GM19372 (cell line): ENCODE results near the gene CTBP1.

ENCODE experiments used
- ATAC-seq: cut with Tn5 transposase; IDR thresholded peaks from one replicate; pipeline ENCODE4 v1.9.1; 2021; ENCODE audit warnings: mild to moderate bottlenecking, low read depth, moderate library complexity; ENCODE audit not compliant: unreplicated experiment

Gene CTBP1

DNA sequence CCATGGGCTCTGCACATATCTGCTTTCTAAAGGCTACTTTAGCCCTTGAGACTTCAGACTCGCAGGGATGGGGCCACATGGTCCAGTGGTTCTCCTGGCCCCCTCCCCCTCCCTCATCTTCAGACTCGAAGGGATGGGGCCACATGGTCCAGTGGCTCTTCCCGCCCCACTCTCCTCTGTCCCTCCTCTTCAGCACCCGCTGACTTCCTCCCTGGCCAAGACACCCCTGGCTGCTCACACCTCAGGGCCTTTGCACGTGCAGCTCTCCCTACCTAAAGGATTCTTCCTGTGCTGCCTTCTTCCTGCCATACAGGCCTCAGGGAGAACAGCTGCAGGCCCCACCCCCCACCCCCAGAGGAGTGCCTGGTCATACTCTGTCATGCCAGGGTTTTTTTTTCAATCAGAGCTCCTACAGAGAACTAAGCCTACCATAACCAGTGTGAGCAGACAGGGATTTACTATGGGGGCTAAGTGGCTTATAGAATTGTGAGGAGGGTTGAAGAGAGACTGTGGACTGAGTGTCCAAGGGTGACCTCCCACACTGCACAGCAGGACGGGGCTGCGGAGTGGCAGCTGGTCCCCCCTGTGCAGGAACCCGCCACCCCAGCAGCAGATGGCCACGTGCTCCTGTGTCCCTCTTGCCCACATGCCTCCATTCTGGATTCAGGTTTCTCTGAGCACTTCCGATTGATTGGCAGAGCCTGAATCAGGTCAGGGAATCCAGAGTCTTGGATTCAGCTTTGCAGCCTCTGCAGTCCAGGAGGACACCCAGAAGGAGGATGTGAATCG, 70.4 kb downstream of the CTBP1 start:
- ATAC-seq, result no peak

DNA sequence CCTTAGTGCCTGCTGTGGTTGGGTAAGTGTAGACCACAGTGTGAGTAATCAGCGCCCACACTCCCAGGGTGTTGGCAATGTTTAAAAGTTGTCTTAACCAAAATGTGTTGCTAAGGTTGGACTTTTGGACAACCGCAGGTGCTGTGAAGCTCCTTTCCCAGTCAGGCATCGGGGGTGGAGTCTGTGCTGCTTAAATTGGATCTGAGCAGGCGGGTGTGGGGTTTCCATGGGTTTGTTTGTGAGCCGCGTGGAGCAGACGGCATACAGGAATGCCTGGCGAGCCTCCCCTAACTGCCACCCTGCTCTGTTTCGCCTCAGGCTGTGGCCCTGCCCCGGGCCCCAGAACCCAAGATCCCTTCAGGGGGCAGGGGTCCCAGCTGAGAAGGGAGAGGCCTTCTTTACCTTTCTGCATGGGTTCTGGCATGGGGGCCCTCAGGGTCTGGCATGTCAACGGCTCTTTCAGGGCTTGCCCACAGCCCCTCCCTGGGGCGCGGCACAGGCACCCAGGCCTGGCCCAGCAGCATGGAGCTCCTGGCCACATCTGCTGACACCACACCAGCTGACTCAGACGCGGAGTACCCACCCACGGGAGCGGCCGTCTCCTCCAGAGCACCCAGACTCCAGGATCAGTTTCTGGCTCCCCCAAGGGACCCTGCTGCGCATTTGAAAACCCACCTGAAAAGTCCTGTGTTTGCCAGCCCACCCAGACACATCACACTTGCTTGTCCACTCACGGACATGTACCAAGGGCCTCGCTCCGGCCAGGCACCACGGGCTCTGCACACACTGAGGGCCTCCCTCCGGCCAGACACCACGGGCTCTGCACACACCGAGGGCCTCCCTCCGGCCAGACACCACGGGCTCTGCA, 71.4 kb downstream of the CTBP1 start:
- no peak for ATAC-seq

DNA sequence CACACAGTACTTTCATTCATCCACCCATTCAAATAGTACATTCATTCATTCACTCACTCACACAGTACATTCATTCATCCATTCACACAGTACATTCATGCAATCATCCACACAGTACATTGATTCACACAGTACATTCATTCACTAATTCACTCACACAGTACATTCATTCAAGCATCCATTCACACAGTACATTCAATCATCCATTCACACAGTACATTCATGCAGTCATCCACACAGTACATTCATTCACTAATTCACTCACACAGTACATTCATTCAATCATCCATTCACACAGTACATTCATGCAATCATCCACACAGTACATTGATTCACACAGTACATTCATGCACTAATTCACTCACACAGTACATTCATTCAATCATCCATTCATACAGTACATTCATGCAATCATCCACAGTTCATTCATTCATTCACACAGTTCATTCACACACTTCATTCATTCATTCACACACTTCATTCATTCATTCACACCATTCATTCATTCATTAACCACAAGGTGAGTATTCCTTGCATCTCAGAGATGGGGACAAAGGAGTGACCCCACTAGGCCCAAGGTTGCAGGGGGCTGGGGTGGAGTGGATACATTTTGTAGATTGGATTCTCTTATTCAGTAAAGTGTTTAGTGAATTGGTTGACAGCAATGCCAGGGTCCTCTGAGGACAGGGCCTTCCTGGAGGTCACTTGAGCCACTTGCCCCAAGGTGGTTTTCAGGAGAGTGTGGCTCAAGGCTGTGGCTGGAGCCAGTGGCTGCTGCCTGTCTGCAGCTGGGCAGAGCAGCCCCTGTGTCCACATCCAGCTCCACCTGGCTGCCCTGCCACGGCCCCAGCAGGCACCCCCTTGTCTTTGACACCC, 72.3 kb downstream of the CTBP1 start:
- ATAC-seq, result no peak

DNA sequence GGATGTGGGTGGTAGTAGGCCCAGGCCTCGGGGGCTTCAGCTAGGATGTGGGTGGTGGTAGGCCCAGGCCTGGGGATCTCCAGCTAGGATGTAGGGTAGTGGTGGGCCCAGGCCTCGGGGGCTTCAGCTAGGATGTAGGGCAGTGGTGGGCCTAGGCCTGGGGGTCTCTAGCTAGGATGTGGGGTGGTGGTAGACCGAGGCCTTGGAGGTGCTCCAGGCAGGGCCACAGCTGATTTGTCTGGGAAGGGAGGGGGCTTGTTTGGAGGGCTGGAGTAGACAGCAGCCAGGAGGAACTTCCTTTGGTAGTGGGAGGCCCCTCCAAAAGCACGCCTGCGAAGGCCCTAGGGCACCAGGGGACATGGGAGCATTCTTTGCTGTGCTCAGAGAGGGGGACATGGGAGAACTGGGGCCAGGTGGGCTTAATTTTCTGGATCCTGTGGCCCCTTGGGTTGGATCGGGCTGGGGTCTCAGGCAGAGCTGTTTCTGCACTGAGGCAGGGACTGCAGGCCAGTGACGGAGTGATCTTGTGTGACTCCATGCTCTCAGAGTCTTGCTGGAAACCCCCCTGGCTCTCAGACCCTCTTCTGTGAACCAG, 73.2 kb downstream of the CTBP1 start:
- ATAC-seq, result no peak

DNA sequence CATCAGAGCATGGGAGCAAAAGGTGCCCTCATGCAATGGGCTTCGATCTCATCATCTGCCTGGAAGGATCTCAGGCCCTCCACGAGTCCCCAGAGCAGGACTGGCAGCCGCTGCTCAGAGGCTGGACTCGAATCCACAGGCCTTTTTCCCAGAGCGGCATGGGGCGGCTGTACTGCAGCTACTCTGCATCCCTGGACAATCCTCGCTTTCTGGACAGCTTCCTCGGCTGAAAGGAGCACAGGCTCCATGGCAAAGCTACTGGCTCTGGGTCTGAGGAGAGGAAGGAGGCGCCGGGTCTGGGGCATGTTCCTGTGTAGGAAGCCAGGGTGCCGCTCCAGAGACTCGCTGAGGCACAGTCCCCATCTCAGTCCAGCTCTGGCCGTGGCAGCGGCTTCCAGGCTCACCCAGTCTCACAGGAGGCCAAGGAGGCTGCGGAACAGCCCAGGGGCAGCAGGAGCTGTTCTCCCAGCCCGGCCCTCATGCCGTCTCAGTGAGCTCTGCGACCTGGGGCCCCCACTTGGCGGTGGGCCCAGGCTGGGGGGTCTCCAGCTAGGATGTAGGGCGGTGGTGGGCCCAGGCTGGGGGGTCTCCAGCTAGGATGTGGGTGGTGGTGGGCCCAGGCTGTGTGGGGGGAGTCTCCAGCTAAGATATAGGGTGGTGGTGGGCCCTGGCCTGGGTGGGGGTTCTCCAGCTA, 73.8 kb downstream of the CTBP1 start:
- no peak for ATAC-seq

DNA sequence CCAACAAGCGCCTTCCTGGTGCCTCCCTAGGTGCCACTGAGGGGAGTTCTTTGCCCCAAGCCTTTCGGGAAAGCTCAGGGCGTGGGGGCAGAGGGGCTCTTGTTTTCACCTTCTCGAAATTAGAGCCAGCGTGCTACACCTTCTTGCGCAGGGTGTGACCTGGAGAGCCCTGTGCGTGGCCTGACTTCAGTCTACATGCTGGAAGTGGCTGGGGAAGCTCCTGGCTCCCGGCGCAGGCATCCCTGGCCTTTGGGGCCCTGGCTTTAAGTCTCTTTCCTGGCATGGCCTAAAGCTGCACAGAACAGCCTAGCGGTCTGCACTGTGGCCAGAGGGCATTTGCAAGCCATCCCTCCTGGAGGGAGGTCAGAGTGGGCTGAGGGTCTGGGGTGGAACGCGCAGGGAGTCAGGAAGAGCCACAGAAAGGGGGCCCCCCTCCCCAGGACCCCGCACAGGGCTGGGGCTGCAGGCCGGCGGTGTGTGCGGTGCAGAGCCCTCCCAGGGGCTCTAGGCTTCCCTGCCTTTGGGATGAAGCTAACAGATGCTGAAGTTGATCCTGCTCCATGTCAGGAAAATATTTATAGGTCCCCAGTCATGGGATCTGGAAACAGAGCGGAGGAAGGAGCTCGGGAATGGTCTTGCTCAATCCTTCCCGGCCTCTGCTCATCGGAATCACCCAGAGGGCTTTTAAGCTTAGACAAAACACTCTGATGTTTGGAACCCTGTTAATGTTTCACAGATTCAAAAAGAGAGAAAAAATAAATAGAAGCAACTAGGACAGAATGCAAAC, 75.8 kb downstream of the CTBP1 start:
- no peak for ATAC-seq

DNA sequence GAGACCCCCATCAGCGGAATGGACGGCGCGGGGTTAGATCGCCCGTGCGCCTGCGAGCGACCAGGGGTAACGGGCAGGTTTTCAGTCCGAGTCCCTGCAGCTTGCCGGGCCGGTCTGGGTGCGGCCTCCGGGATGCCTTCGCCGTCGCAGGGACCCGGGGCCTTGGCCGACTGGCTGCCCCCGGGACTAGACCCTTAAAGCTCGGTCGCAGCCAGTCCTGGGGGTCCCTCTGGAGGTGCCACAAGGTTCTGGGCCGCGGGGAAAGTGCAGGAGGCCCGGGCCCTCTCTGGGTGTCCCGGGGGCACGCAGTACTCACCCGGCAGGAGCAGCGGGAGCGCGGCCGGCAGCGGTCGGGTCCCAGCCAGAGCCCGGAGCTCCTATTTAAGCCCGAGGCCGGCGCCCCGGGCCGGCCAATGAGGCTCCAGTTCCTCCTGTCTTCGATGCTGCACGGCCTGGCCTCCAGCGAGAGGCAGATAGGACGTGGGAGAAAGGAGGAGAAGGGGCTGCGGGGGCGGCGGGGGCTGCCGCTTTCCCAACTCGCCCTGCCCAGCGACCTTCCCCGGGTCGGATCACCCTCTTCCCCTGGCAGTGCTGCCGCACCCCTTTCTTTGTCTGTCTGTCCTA, 76.6 kb downstream of the CTBP1 start, which contains the start of gene SPON2:
Gene SPON2 (minus strand): TSS at position 356 of the 624 bp plus-strand sequence.
- no peak for ATAC-seq

DNA sequence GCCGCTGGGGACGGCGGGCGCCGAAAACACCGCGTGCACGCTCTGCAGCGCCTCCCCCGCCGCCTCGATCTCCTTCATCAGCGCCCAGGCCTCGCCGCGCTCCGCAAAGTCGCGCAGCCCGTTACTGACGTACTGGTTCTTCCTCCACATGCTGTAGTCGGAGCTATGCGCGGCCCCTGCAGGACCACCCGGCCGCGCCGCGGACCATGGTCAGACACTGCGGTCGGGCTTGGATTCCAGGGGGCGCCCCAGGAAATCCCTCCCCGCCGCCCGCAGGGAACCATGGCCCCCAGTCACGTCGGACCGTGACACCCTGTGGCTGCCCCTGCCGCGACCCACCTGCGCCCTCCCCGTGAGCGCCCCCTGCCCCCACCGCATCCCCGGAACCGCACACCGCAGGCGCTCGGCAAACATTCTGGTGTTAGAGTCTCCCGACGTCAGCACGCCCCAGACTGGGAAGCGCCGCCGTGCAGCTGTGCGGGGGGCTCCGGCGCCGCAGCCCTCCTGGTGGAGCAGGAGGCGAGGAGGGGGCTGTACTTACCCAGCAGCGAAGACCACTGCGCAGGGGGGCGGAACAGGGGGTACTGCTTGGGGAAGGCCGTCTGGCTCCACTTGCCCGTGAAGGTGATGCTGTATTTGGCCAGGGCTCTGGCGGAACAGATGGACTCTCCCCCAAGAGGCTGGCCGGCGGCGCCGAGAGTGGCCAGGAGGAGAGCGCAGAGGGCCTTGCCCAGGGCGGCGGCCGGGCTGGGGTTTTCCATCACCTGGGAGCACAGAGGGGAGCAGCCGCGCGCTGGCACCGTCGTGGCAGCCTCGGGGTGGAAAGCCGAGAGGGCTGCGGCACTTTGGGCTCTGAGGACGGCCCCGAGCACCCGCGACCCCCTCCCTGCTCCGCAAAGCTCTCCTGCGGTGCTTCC, 77.4 kb downstream of the CTBP1 start:
- ATAC-seq, result no peak

DNA sequence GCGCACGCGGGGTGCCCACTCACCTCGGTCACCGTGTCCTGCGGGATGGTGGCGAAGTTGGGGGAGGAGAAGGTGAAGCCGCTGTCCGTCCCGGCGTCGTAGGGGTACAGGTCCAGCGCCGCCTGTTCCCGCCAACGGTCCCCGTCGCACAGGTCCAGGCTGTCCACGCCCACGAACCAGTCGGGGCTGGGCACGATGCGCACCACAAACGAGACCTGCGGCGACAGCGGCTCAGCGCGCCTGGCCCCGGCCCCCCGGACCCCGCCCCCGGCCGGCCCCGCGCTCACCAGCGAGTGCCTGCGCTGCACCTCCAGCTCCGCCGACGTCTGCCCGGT, 78.0 kb downstream of the CTBP1 start:
- no peak for ATAC-seq

DNA sequence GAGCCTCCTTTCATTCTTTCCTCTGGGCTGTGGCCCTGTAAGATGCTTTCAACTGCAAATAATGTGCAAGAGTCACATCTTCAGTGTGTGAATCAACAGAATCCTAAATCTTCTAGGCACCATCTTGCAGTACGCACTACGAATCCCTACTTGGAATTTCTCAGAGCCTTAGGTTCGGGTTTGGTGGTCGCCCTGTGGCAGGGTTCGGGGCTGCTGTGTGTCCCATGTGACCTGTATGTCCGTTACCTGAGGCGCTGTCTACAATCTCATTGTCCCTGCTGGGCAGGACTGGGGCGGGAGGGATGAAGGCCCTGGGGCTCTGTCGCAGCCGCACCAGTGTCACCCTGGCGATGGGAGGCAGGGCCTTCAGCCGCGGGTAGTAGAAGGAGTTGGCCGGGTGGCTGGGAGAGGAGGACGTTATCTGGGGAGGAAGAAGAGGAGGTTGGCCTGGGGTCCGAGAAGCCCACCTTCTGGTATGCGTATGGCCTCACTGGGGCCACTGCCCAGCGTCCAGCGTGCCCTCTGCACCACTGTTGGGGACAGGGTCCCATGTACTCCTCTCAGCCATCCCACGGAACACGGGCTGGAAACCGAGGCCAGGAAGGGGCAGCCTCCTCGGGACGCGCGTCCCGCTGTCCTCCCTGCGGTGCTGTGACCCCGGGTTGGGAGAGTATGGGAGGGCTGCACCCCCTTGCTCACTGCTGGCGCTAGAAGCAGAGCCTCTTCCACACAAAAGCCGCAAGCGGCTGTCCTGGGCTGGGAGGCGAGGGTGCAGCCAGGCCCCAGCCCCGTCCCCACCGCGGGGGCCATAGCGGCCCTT, 78.6 kb downstream of the CTBP1 start:
- no peak for ATAC-seq

DNA sequence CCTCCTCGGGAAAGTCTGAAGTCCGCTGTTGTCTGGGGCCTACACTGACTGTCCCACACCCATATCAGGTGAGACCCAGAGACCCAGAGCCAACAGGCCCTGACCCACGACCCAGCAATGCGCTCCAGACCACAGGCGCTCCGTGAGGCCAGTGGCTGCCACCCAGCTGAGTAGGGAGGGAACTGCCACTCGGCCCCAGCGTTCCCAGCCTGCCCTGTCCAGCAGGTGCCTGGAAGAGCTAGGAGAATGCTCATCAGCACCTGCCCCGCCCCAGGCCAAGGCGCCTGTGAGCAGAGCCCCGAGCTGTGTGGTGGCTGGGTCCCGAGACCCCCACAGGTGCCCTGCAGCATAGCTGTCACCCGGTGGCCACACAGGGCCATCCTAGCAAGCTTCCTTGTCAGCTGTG, 79.2 kb downstream of the CTBP1 start:
- no peak for ATAC-seq

DNA sequence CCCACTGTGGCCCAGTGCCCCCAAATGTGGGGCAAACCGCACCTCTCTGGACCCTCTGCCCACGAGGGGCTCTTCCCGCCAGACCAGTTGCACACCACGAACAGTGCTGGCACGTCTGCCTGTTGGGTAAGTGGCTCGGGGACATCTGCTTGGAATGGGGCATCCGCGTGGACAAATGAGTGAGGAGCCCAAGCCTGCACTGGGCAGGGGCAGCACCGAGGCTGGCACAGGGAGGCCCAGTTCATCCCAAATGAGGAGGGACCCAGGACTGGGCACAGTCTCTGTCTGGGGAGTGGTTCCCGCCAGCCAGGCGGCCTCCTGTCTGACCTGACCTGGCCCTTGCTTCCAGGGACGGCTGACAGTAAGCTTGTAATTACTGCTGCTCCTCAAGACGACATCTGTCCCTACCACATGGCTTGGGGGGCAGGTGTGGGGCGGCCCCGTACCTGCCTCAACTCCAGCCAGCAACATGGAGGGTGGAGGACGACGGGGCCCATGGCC, 79.7 kb downstream of the CTBP1 start:
- no peak for ATAC-seq

DNA sequence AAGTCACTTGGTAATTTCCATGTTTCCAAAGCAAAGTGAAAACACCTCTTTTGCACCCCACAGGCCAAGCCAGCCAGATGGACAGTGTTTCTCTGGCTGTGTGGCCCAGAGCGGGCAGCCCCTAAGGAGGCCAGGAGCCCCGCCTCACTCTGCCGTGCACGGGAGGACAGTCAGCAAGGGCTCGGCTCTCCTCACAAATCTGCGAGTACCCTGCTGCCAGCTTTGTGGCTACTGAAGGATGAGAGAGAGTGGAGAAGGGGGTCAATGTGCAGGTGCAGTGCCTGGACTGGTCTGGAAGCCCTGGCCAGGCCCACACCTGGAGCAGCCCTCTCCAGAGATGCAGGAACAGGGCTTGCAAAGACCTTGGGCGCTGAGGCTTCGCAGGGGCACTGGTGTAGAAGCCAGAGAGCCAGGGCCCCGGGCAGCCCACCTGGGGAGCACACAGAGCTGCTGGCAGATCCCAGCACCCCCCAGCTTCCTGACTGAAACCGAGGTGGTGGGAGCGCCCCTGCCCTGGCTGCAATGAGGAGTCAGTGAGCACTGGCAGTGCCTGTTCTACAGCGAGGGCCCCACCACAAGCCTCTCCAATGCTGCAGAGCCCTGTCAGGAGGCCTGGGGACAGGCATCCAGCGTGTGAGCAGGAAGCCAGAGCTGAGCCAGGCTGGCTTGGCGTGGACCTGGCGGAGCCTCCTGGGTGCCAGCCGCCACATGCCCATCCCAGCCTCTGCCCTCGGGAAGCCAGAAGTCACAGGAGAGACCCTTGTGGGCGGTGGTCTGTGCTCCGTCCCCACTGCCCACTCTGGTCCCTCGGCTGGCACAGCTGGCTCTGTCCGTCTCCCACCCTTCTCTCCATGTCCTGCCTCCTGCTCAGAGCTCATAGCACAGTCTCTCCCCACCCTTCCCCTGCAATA, 80.5 kb downstream of the CTBP1 start:
- ATAC-seq, result no peak

DNA sequence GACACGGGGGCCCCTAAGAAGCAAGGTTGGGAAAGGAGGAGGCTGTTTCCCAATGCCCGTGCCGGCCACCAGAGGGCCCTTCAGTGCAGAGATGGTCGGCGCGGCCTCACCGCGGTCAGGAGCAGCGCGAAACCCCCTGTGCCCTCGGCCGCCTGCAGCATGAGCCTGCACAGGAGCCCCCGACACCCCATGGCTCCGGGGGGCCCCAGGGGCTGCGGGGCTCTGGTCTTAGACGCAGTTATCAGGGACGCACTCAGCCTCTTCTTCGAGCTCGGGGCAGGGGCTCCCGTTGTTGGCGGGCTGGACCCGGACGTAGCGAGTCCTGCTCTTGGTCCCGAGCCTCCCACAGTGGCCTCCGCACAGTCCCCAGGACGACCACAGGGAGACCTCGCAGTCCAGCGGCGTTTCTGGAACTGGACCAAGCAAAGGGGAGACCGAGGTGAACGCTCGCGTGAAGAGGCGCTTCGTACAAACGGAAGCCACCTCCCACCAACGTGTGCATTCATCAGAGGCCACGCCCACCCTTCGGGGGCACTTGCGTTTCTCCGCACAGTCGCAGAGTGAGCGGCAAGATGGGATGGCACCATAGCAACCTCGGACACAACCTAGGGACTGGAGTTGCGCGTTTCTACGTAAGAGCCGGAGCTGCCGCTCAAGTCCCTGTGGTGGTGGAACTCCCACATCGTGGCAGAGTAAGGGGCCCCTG, 81.5 kb downstream of the CTBP1 start:
- peak; percentile 75 for ATAC-seq
